SK-N-MC (cell line): ENCODE results near the gene HRC.

Experiments
- EZH2 ChIP-seq: fragments of 200-600 bp; sonication (generic); IDR thresholded peaks from one replicate; pipeline ENCODE4 v1.6.1; 2017; ENCODE audit warnings: antibody characterized with exemption
- POLR2AphosphoS5 ChIP-seq: IDR thresholded peaks from 2 replicates; pipeline ENCODE4 v1.6.1; 2012; ENCODE audit warnings: mild to moderate bottlenecking, low read depth, low read length, borderline replicate concordance

- no peak for TF ChIP-seq EZH2
- peak; percentile 87 for TF ChIP-seq POLR2AphosphoS5
These were observed 2.4 kb upstream of the HRC start, which contains the start of gene TRPM4 for GRCh38 chr19:49157445-49158224.
